IPS-18a (cell line): ENCODE data around the gene NSD2.

Experiments
- H3K27ac ChIP-seq: one replicate; pipeline ENCODE4 v1.5.1; 2013; ENCODE audit warnings: low read length
- H3K27me3 ChIP-seq: one replicate; pipeline ENCODE4 v1.6.1; 2013; ENCODE audit warnings: mild to moderate bottlenecking, low read length; ENCODE audit not compliant: control insufficient read depth, insufficient read depth
- H3K36me3 ChIP-seq: one replicate; pipeline ENCODE4 v1.6.1; 2013; ENCODE audit warnings: low read depth, low read length; ENCODE audit not compliant: control insufficient read depth
- H3K4me1 ChIP-seq: one replicate; pipeline ENCODE4 v1.6.1; 2013; ENCODE audit warnings: low read depth, low read length; ENCODE audit not compliant: control insufficient read depth
- H3K4me3 ChIP-seq: one replicate; pipeline ENCODE4 v1.5.1; 2013; ENCODE audit warnings: low read length
- H3K9ac ChIP-seq: one replicate; pipeline ENCODE4 v1.6.1; 2013; ENCODE audit warnings: mild to moderate bottlenecking, low read length, moderate library complexity
- H3K9me3 ChIP-seq: one replicate; pipeline ENCODE4 v1.6.1; 2013; ENCODE audit warnings: low read depth, low read length; ENCODE audit not compliant: control insufficient read depth

The NSD2 gene

DNA sequence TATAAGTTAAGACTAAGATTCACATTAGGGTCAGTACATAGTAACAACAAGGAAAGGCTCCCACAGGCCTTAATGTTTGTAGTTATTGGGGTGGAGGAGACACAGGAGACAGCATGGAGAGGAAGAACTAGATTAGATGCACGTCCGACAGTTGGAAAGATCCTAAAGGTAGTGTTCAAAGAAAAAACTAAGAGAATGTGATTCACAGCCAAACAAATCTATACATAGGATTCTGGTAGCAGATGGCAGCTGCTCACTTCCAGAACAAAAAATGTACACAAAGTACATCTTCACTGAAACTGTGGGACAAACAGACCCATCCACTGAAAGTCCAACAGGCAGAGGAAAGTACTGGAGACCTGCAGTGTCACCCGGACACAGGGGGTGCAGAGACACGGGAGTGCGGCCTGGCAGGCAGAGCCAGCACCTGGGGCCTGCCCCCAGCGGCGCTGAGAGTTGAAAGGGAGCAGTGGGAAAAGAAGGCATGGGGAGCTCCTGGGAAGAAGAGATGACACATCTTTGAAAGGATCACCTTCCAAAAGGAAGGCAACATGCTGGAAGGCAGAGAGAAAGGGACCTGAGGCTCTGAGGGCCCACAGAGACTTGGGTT lies 97.6 kb downstream of the NSD2 start:
- Histone ChIP-seq H3K9me3 (no peaks in the 10 kb centered on the region), H3K27ac (no peak overlapping the region), H3K4me1 (no peaks in the 10 kb centered on the region), H3K27me3 (no peaks in the 10 kb centered on the region), H3K36me3 (peaks cover 52% of the 10 kb centered on the region), H3K4me3 (no peak overlapping the region), H3K9ac (no peak overlapping the region)

- Histone ChIP-seq H3K9me3 (no peaks in the 10 kb centered on the region), H3K4me3 (no peak overlapping the region), H3K27me3 (no peaks in the 10 kb centered on the region), H3K4me1 (no peaks in the 10 kb centered on the region), H3K27ac (no peak overlapping the region), H3K9ac (no peak overlapping the region), H3K36me3 (peaks cover 58% of the 10 kb centered on the region)
Measured at GRCh38 chr4:1969928-1970723, 98.9 kb downstream of the NSD2 start.

DNA sequence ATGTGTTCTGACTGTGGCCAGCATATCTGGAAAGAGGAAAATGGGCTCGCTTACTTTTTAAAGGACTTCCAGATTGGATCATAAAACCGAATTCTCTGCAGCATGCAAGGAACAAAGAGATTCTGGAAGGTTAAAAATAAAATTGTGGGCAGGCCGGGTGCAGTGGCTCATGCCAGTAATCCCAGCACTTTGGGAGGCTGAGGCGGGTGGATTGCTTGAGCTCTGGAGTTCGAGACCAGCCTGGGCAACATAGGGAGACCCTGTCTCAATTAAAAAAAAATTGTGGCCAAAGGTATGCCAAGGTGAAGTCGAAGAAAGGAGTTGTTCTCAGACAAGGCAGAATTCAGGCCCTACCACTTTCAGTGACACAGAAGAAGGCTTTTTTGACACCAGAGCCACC lies 99.7 kb downstream of the NSD2 start:
- no peaks in the 10 kb centered on the region for H3K27me3 ChIP-seq
- H3K4me3 ChIP-seq = no peak overlapping the region
- no peak overlapping the region for H3K27ac ChIP-seq
- no peaks in the 10 kb centered on the region for H3K4me1 ChIP-seq
- no peaks in the 10 kb centered on the region for H3K9me3 ChIP-seq
- H3K9ac ChIP-seq = no peak overlapping the region
- peaks cover 58% of the 10 kb centered on the region for H3K36me3 ChIP-seq

GRCh38 chr4:1971456-1972200 lies 100.4 kb downstream of the NSD2 start:
- Histone ChIP-seq H3K4me1 (no peaks in the 10 kb centered on the region), H3K9me3 (no peaks in the 10 kb centered on the region), H3K4me3 (no peak overlapping the region), H3K36me3 (peaks cover 63% of the 10 kb centered on the region), H3K27ac (no peak overlapping the region), H3K9ac (no peak overlapping the region), H3K27me3 (no peaks in the 10 kb centered on the region)

DNA sequence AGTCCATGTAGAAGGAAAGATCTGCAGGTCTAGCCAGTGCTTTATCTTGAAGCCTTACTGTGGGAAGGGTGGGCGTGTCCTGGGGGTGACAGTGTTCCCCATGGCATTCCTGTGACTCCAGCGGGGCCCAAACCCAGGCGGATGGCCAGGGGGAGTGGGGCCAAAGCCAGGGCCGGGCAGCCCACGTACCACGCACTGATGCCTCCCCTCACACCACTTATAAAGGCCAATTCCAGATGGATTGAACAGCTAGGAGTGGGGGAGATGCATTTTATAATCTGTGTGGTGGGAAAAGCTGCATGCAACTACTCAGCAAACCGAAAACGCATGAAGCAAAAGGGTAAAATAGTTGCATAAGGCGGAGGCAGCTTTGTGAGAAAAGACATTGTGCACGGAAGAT lies 101.2 kb downstream of the NSD2 start:
- Histone ChIP-seq H3K27ac (no peak overlapping the region), H3K36me3 (peaks cover 71% of the 10 kb centered on the region), H3K9me3 (no peaks in the 10 kb centered on the region), H3K4me1 (no peaks in the 10 kb centered on the region), H3K4me3 (no peak overlapping the region), H3K9ac (no peak overlapping the region), H3K27me3 (no peaks in the 10 kb centered on the region)

DNA sequence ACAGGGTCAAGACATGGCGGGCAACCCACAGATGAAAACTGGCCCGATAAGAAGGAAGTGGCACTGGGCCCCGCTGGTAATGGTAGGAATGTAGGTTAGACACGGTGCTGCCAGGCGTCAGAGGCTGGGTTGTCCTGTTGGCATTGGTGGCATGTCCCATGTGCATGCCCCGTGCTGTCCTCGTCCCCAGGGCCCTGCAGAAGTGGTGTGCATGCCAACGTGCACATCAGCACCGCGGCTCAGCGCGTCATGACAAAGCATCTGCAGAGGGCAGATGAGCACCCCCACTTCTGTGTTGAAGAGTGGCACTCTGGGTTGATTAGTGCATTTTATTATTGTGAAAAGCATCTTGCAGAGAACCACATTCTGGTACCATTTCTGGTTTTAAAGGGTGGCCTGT lies 102.0 kb downstream of the NSD2 start:
- H3K27ac ChIP-seq = no peak overlapping the region
- peaks cover 79% of the 10 kb centered on the region for H3K36me3 ChIP-seq
- no peak overlapping the region for H3K4me3 ChIP-seq
- H3K4me1 ChIP-seq = no peaks in the 10 kb centered on the region
- H3K9ac ChIP-seq = no peak overlapping the region
- no peaks in the 10 kb centered on the region for H3K27me3 ChIP-seq
- no peaks in the 10 kb centered on the region for H3K9me3 ChIP-seq

DNA sequence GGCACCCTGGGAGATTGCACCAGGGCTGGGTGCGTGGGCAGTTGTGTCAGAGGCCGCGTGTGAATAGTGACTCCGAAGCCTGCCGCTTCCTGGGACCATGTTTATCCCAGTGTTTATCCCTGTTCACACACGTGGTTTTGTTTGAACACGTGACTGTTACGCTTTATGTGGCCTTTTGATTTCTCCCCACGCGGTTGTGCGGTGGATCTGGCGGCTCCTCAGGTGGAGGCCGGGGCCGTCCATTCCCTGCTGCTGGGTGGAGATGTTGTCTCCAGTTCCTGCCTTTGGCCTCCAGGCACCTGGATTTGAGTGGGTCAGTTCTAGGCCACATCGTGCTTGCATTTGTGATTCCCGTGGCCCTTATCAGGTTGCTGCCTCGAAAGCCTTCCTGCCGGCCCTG lies 102.5 kb downstream of the NSD2 start:
- Histone ChIP-seq H3K4me1 (no peaks in the 10 kb centered on the region), H3K27ac (no peak overlapping the region), H3K27me3 (no peaks in the 10 kb centered on the region), H3K9ac (no peak overlapping the region), H3K4me3 (no peak overlapping the region), H3K36me3 (peaks cover 79% of the 10 kb centered on the region), H3K9me3 (no peaks in the 10 kb centered on the region)

- no peak overlapping the region for H3K9ac ChIP-seq
- H3K4me1 ChIP-seq = no peaks in the 10 kb centered on the region
- H3K27me3 ChIP-seq = no peaks in the 10 kb centered on the region
- H3K27ac ChIP-seq = no peak overlapping the region
- H3K9me3 ChIP-seq = no peaks in the 10 kb centered on the region
- H3K4me3 ChIP-seq = no peak overlapping the region
- H3K36me3 ChIP-seq = peaks cover 82% of the 10 kb centered on the region
Measured at GRCh38 chr4:1974840-1975239, 103.6 kb downstream of the NSD2 start.

DNA sequence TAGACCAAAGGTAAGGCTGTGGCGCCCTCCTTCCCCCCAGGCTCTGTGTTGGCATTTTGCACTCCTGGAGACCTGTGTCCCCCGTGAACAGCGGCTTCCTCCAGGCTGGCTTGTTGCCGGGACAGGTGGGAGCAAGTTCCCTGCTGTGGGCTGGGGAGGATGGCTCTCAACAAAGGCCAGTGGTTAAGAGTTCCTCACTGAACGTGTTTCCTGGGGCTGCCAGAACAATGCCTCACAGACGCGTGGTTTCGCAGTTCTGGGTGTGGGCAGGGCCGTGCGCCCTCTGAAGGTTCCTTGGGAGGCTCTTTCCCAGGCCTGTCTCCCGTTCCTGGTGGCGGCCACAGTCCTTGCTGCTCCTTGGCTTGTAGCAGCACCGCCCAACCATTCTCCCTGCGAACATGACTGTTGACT lies 104.2 kb downstream of the NSD2 start:
- Histone ChIP-seq H3K4me1 (no peaks in the 10 kb centered on the region), H3K27me3 (no peaks in the 10 kb centered on the region), H3K4me3 (no peak overlapping the region), H3K9ac (no peak overlapping the region), H3K27ac (no peak overlapping the region), H3K9me3 (no peaks in the 10 kb centered on the region), H3K36me3 (peaks cover 81% of the 10 kb centered on the region)

- Histone ChIP-seq H3K4me1 (no peaks in the 10 kb centered on the region), H3K4me3 (no peak overlapping the region), H3K27ac (no peak overlapping the region), H3K9ac (no peak overlapping the region), H3K27me3 (no peaks in the 10 kb centered on the region), H3K9me3 (no peaks in the 10 kb centered on the region), H3K36me3 (peaks cover 81% of the 10 kb centered on the region)
Measured at GRCh38 chr4:1975880-1976279, 104.7 kb downstream of the NSD2 start.

DNA sequence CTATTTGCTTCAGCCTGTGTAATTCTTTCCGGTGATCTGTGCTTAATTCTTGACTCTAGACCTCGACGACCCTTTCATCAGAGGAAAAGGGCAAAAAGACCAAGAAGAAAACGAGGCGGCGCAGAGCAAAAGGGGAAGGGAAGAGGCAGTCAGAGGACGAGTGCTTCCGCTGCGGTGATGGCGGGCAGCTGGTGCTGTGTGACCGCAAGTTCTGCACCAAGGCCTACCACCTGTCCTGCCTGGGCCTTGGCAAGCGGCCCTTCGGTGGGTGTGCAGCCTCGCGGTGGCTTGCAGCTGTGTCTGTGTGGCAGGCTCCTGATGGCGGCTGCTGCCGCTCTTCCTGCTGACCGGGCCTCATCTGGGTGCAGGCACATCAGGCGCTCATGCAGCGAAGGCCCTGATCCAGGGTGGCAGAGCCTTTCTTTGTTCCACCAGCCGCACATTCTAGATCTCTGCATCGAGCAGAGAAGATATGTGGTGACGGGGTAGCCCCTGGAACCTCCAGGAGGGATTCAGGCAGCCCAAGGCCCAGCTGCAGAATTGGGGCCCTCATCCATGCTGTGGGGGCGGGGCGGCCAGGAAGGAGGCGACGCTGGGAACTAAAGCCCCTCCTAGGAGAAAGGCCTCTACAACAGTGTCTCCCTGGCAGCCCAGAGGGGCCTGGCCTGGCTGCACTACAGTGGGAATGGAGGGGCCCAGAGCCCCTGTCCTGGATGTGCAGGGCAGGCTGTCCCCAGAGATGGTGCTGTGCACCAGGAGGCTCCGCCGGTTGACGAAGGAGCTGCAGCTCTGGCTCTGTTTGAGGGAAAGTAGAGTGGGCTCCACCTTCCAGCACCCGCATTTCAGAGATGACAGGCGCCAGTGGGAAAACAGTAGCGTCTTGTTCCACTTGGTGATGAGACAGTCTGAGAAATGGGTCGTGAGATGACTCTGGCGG lies 105.5 kb downstream of the NSD2 start:
- no peaks in the 10 kb centered on the region for H3K4me1 ChIP-seq
- no peaks in the 10 kb centered on the region for H3K9me3 ChIP-seq
- H3K27me3 ChIP-seq = no peaks in the 10 kb centered on the region
- peaks cover 79% of the 10 kb centered on the region for H3K36me3 ChIP-seq
- no peak overlapping the region for H3K9ac ChIP-seq
- H3K4me3 ChIP-seq = no peak overlapping the region
- no peak overlapping the region for H3K27ac ChIP-seq
